NCI-H2227 (cell line): ENCODE data around the gene LDLR.
"Not testable (repeated sequence)": the region's sequence is repeated elsewhere in the genome, so short reads cannot be mapped to it uniquely, and the experiment has no call there.

Experiments used
- DNase-seq: peaks from one replicate; lab custom pipeline; 2025; ENCODE audit not compliant: unreplicated experiment; lab: John Stamatoyannopoulos, UW

The LDLR gene

GRCh38 chr19:11169896-11170678, 80.8 kb downstream of the LDLR start:
- no peak for DNase-seq

GRCh38 chr19:11171144-11171543, 81.9 kb downstream of the LDLR start:
- no peak for DNase-seq

- DNase-seq, result no peak
Observed at GRCh38 chr19:11172576-11172975, 83.3 kb downstream of the LDLR start.

GRCh38 chr19:11173516-11174155, 84.4 kb downstream of the LDLR start:
- DNase-seq, result no peak

GRCh38 chr19:11174336-11174735, 85.1 kb downstream of the LDLR start:
- DNase-seq, result no peak

- DNase-seq, result no peak
Observed at GRCh38 chr19:11175920-11176319, 86.7 kb downstream of the LDLR start.

- DNase-seq, result no peak
Observed at GRCh38 chr19:11176466-11177193, 87.4 kb downstream of the LDLR start.

- no peak for DNase-seq
Observed at GRCh38 chr19:11177592-11177991, 88.3 kb downstream of the LDLR start.

- DNase-seq, result not testable (repeated sequence)
Observed at GRCh38 chr19:11179145-11179465, 89.8 kb downstream of the LDLR start.

GRCh38 chr19:11179716-11180297, 90.5 kb downstream of the LDLR start:
- DNase-seq, result no peak

- no peak for DNase-seq
Observed at GRCh38 chr19:11180346-11180745, 91.1 kb downstream of the LDLR start.

- not testable (repeated sequence) for DNase-seq
Observed at GRCh38 chr19:11180975-11181374, 91.7 kb downstream of the LDLR start.

- no peak for DNase-seq
Observed at GRCh38 chr19:11181488-11181887, 92.2 kb downstream of the LDLR start.
